ENCODE results near the gene RAPGEF4. TPM values are rescaled to one million over a fixed set of nuclear protein-coding genes. Genes with fewer than 3 reads are reported as not detected.

The RAPGEF4 gene
- total RNA-seq, 1 experiment from 2014 or later = not detected

DNA sequence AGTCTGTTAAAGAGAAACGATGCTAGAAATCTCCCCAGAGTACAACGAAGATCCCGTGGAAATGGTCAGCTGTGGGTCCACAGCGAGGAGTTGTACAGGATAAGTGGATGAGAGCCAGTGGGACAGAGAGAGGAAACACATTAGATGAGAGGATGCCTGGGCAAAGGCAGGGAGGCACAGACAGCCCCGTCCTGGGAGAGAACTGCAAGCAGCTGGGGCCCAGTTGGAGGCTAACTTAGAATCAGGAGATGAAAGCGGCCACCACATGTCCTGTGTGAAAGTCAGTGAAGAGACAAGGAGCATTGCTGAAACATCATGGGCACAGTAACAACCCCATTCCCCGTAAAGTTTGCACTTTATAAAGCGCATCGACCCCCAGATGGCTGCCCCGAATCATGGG, 157.5 kb downstream of the RAPGEF4 start:
- Histone ChIP-seq H3K9me2 (ENCODE audit: insufficient read depth) (no peaks in the 10 kb centered on the region), H3K27me3 (ENCODE audit: insufficient read depth, low read depth) (peaks cover 17% of the 10 kb centered on the region), H3K4me3 (no peak overlapping the region), H3K79me2 (ENCODE audit: low read depth) (no peaks in the 10 kb centered on the region), H3K9me3 (ENCODE audit: insufficient read depth, low read depth) (no peaks in the 10 kb centered on the region), H3K4me1 (replicated peaks; ENCODE audit: insufficient read depth) (0 out of 2 replicates have a peak, but pooled peaks cover 5% of the 10 kb centered on the region), H4K20me1 (ENCODE audit: insufficient read depth) (no peaks in the 10 kb centered on the region), H2AFZ (no peak overlapping the region), H3K4me2 (no peak overlapping the region), H3K27ac (no peak overlapping the region), H3K36me3 (ENCODE audit: low read depth) (no peaks in the 10 kb centered on the region), H3F3A (ENCODE audit: insufficient read depth, low read depth) (no peaks in the 10 kb centered on the region)
- TF ChIP-seq EZH2 (IDR thresholded peaks at IDR 0.05; ENCODE audit: low read depth) = no peak
- TF ChIP-seq, protein P1, sequence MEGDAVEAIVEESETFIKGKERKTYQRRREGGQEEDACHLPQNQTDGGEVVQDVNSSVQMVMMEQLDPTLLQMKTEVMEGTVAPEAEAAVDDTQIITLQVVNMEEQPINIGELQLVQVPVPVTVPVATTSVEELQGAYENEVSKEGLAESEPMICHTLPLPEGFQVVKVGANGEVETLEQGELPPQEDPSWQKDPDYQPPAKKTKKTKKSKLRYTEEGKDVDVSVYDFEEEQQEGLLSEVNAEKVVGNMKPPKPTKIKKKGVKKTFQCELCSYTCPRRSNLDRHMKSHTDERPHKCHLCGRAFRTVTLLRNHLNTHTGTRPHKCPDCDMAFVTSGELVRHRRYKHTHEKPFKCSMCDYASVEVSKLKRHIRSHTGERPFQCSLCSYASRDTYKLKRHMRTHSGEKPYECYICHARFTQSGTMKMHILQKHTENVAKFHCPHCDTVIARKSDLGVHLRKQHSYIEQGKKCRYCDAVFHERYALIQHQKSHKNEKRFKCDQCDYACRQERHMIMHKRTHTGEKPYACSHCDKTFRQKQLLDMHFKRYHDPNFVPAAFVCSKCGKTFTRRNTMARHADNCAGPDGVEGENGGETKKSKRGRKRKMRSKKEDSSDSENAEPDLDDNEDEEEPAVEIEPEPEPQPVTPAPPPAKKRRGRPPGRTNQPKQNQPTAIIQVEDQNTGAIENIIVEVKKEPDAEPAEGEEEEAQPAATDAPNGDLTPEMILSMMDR (conservative IDR thresholded peaks at IDR 0.05) = no peak
- CTCF ChIA-PET = no interaction called here
- intact Hi-C loops (cut with micrococcal nuclease; ENCODE audit: unreplicated experiment) = no loop called here
- DNase-seq = no peak
- POLR2A ChIA-PET (ENCODE audit: unreplicated experiment) = no interaction called here
- no TSS peak for BruUV-seq (replicated peaks)

DNA sequence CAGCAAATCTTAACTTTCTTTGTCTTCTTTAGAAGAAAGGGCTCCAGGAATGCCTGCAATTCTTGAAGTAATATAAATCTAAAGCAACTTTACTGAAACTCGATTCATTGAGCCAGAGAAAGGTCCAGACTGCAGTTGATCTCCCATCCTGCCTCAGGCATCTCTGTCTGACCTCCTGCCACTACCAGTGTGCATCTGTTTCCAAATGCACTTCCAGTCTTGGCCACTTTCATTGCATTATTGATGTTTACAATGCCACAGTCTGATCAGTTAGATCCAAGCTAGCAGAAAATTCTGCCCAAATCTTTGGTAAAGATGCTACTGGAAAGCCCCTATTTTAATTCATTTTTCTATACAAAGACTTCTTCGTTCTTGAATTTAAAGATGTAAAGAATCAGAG, 158.0 kb downstream of the RAPGEF4 start:
- intact Hi-C loops (cut with micrococcal nuclease; ENCODE audit: unreplicated experiment) = no loop called here
- no peak for DNase-seq
- no peaks in the 10 kb centered on the region for H3K9me2 ChIP-seq (ENCODE audit: insufficient read depth)
- 0 out of 2 replicates have a peak, but pooled peaks cover 3% of the 10 kb centered on the region for H3K4me1 ChIP-seq (replicated peaks; ENCODE audit: insufficient read depth)
- H3K4me3 ChIP-seq = no peak overlapping the region
- no peaks in the 10 kb centered on the region for H3F3A ChIP-seq (ENCODE audit: insufficient read depth, low read depth)
- ChIA-PET CTCF (no interaction called here), POLR2A (ENCODE audit: unreplicated experiment) (no interaction called here)
- BruUV-seq (replicated peaks) = no TSS peak
- no peak overlapping the region for H3K27ac ChIP-seq
- H2AFZ ChIP-seq = no peak overlapping the region
- no peaks in the 10 kb centered on the region for H4K20me1 ChIP-seq (ENCODE audit: insufficient read depth)
- no peaks in the 10 kb centered on the region for H3K36me3 ChIP-seq (ENCODE audit: low read depth)
- TF ChIP-seq, protein P1 (conservative IDR thresholded peaks at IDR 0.05) = no peak
- no peak for TF ChIP-seq EZH2 (IDR thresholded peaks at IDR 0.05; ENCODE audit: low read depth)
- H3K79me2 ChIP-seq (ENCODE audit: low read depth) = no peaks in the 10 kb centered on the region
- no peaks in the 10 kb centered on the region for H3K9me3 ChIP-seq (ENCODE audit: insufficient read depth, low read depth)
- H3K4me2 ChIP-seq = no peak overlapping the region
- peaks cover 17% of the 10 kb centered on the region for H3K27me3 ChIP-seq (ENCODE audit: insufficient read depth, low read depth)

DNA sequence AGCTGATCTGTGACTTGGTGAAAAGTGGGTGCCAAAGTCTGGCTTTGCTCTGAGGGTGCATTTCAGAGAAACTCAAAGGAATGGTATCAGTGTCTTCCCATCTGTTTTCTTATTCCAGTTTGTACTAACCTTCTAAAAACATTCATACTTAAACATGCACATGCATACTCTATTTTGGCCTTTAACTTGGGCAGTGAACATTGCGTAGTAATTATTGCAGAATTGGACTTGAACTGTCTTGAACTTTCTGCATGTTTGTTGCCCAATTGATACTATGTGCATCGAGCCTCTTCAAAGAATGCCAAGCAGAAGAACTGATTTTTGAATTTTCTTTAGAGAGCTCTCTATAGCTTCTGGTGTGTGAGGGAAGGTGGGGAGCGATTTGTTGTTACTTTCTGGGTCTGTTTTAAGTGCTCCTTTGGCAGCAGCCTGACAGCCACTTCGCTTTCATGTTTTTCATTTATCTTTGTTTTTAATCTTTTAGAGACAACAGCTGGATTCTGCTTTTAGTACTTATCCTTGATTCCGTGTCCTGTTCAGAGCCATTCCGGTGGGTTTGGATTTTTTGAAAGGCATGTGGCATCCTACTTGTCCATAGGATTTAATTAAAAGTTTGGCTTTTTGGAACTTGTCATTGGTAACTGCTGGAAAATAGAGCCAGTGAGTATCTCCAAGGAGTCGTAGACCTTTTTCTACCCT, 159.2 kb downstream of the RAPGEF4 start:
- Histone ChIP-seq H3K36me3 (ENCODE audit: low read depth) (no peaks in the 10 kb centered on the region), H3K4me3 (no peak overlapping the region), H2AFZ (no peak overlapping the region), H3K27me3 (ENCODE audit: insufficient read depth, low read depth) (peaks cover 17% of the 10 kb centered on the region), H3F3A (ENCODE audit: insufficient read depth, low read depth) (no peaks in the 10 kb centered on the region), H3K79me2 (ENCODE audit: low read depth) (no peaks in the 10 kb centered on the region), H3K4me2 (no peak overlapping the region), H3K9me2 (ENCODE audit: insufficient read depth) (no peaks in the 10 kb centered on the region), H3K27ac (no peak overlapping the region), H3K4me1 (replicated peaks; ENCODE audit: insufficient read depth) (no peaks in the 10 kb centered on the region), H4K20me1 (ENCODE audit: insufficient read depth) (no peaks in the 10 kb centered on the region), H3K9me3 (ENCODE audit: insufficient read depth, low read depth) (no peaks in the 10 kb centered on the region)
- no TSS peak for BruUV-seq (replicated peaks)
- no peak for DNase-seq
- intact Hi-C loops (cut with micrococcal nuclease; ENCODE audit: unreplicated experiment) = no loop called here
- ChIA-PET POLR2A (ENCODE audit: unreplicated experiment) (no interaction called here), CTCF (no interaction called here)
- TF ChIP-seq EZH2 (IDR thresholded peaks at IDR 0.05; ENCODE audit: low read depth) = no peak
- TF ChIP-seq, protein P1 (conservative IDR thresholded peaks at IDR 0.05) = no peak
